ENCODE measurements around the gene SYT5.

DNA sequence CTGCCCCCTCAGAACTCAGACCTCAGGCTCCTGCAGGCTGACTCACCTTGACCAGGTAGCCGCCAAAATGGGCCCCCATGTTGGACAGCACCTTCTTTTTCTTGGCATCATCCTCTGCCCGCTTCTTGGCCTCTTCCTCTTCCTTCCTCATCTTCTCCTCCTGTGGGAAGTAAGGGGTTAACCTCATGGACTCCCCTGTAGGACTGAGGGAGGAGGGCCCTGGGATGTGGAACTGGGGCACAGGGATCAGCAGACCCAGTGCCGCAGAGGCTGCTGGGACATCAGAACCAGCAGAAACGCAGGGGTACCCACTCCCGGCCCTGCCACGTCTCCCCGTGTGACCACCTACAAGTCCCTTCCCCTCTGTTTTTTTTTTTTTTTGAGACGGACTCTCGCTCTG lies 42.2 kb downstream of the SYT5 start:
- TF ChIP-seq, protein P1, sequence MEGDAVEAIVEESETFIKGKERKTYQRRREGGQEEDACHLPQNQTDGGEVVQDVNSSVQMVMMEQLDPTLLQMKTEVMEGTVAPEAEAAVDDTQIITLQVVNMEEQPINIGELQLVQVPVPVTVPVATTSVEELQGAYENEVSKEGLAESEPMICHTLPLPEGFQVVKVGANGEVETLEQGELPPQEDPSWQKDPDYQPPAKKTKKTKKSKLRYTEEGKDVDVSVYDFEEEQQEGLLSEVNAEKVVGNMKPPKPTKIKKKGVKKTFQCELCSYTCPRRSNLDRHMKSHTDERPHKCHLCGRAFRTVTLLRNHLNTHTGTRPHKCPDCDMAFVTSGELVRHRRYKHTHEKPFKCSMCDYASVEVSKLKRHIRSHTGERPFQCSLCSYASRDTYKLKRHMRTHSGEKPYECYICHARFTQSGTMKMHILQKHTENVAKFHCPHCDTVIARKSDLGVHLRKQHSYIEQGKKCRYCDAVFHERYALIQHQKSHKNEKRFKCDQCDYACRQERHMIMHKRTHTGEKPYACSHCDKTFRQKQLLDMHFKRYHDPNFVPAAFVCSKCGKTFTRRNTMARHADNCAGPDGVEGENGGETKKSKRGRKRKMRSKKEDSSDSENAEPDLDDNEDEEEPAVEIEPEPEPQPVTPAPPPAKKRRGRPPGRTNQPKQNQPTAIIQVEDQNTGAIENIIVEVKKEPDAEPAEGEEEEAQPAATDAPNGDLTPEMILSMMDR (conservative IDR thresholded peaks at IDR 0.05), result no peak
- no peak for TF ChIP-seq EZH2 (IDR thresholded peaks at IDR 0.05; ENCODE audit: low read depth)

Measured in PC-9 (cell line).